AG04449 (cell line): ENCODE measurements around the gene SGF29.
"Not testable (repeated sequence)": the region's sequence is repeated elsewhere in the genome, so short reads cannot be mapped to it uniquely, and the experiment has no call there.

ENCODE experiments used
- CTCF ChIA-PET: fragments of 350-600 bp; formaldehyde crosslinking; extraction: SDS; loops from one replicate; lab custom pipeline; 2021; ENCODE audit warnings: antibody characterized with exemption; lab: Yijun Ruan, JAX
- POLR2A ChIA-PET: fragments of 400-600, 350-600 bp; formaldehyde crosslinking; extraction: SDS; loops from one replicate; lab custom pipeline; 2020; ENCODE audit warnings: antibody characterized with exemption, inconsistent platforms; lab: Yijun Ruan, JAX
- DNase-seq: peaks from one replicate; pipeline ENCODE4 v3.0.0-alpha.2; 2010; ENCODE audit warnings: low read depth, low spot score
- H3K4me3 ChIP-seq: 2 replicates; pipeline ENCODE4 v1.5.1; 2011; ENCODE audit warnings: low read depth, mild to moderate bottlenecking, control low read depth, low read length
- TF ChIP-seq, protein P1 (sequence below): IDR thresholded peaks from one replicate; pipeline ENCODE4 v1.5.1; 2011; ENCODE audit warnings: mild to moderate bottlenecking, moderate library complexity, low read length, control low read depth, inconsistent platforms; ENCODE audit not compliant: insufficient read depth; ENCODE audit errors: missing control alignments

Gene SGF29

DNA sequence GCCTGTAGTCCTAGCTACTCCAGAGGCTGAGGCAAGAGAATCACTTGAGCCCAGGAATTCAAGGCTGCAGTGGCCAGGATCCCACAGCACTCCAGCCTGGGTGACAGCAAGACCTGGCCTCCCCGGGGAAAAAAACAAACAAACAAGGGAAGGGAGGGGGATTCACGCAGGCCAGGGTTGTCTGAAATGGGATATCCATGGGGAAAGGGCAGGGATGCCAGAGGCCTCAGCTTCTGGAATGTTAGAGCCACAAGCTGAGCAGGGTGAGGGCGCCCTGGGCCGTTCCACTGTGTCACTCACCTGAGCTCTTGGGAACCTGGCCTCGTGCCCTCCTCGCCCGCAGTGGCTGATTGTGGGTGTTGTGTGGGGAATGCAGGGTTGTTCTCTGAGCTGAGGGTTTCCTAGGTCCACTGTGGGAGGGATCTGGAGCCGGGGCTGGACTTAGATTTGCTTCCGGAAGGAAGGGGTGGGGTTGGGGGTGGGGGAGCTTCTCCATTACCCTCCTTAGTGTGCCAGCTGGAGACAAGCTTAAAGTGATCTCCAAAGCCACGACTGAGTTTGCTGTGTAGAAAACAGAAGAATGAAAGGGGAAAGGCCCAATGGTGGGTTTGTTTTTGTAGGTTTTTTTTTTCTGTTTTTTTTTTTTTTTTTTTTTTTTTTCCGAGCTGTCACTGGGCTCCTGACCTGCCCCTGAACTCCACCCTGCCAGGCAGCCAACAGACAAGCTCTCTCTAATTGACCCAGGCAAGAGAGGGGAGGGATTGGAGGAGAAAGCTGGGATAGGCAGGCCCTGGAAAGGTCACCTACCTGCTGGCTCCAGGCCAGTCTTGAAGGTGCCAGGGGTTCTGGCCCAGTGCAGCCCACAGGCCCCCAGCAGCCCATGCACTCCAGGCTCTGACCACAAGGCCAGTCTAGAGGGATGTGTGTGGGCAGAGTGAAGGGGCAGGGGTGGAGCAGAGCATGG, 56.2 kb downstream of the SGF29 start, which contains the start of gene SULT1A1:
Gene SULT1A1 (minus strand): TSS at position 414 of the 964 bp plus-strand sequence. CDS start 1,189 bp downstream, outside the sequence.
- ChIA-PET POLR2A (no interaction called here), CTCF (no interaction called here)
- TF ChIP-seq, protein P1, sequence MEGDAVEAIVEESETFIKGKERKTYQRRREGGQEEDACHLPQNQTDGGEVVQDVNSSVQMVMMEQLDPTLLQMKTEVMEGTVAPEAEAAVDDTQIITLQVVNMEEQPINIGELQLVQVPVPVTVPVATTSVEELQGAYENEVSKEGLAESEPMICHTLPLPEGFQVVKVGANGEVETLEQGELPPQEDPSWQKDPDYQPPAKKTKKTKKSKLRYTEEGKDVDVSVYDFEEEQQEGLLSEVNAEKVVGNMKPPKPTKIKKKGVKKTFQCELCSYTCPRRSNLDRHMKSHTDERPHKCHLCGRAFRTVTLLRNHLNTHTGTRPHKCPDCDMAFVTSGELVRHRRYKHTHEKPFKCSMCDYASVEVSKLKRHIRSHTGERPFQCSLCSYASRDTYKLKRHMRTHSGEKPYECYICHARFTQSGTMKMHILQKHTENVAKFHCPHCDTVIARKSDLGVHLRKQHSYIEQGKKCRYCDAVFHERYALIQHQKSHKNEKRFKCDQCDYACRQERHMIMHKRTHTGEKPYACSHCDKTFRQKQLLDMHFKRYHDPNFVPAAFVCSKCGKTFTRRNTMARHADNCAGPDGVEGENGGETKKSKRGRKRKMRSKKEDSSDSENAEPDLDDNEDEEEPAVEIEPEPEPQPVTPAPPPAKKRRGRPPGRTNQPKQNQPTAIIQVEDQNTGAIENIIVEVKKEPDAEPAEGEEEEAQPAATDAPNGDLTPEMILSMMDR, result no peak
- no peak within 1 kb of the TSS for H3K4me3 ChIP-seq
- DNase-seq, result no peak

DNA sequence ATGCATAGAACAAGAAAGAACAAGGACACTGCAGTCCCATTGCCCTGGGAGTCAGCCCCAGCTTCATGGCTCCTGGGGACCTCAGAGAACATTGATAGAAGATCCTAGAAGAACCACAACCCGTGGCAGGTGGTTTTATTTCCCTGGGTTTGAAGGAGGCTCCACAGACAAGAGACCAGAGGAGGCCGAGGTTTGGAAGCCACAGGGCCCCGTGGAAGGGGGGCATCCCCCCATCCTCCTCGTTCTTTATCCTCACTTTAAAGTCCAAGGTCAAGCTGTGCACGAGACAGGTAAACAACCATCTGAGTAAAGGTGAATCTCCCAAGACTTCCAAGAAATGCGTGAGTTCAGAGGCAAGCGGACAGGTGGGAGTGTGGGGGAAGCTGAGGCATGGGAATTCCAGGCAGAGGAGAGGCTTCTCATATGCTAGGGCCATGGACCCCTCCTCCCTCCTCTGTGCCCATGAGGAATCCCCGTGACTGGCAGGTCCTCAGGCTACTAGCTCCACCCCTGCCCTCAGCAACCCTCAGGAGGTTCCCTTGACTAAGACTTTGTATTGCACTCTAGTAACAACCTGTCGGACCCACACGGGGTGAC, 57.0 kb downstream of the SGF29 start:
- no peak for DNase-seq
- TF ChIP-seq, protein P1, result no peak
- no peak overlapping the region for H3K4me3 ChIP-seq
- ChIA-PET CTCF (no interaction called here), POLR2A (no interaction called here)

DNA sequence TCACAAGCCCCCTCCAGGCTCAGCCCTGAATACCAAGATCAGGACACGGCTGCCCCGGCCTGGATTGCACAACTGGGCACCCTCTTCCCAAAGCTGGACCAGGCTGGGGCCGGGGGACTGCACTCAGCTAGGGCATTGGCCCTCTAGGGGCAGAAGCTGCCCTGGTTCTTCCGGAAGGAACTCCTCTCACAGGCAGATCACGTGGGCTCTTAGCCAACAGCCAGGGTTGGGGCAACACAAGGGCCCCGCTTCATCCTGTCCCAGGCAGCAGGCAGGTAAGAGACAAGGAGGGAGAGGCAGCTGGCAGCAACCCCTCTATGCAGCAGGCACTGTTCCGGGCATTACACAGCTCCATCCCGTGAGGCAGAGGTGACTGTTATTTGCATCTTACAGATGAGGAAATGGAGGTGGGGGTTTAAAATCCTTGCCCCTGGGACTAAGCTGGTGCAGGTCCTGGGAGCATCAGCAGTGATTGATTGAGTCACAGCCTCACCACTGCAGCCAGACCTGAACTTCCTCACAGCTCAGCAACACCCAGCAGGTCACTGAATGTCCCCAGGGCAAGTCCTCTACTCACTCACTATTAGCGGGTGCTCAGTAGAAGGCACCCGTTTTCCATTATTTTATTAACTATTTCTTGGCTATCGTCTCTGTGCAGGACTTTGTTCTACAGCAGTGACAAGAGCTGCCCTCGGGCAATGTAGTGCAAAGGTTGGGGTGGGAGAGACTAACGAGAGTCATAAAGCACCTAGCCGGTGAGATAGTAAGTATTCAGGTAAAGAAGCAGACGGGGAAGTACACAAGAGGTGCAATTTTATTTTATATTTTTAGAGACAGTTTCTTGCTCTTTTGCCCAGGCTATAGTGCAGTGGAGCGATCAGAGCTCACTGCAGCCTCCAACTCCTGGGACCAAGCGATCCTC, 58.9 kb downstream of the SGF29 start:
- DNase-seq, POLR2A ChIA-PET, CTCF ChIA-PET, H3K4me3 ChIP-seq: not testable (repeated sequence)

DNA sequence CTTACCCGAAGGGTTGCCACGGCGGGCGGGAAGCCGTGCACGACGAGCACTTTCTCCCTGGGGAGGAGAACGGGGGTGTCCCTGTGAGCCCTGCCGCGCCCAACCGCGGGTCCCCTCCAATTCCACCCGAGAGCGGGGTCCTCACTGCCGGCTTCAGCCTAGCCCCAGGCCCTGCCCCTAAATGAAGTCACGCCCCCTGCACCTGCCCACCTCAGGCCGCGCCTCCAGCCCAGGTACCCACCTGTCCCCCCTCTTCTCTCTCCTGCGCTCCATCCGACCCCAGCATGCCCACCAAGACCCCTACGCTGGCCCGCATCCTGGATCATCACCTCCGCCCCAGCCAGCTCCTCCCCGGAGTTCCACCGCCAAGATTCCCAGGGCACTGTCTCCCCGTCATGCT, 60.2 kb downstream of the SGF29 start:
- POLR2A ChIA-PET, CTCF ChIA-PET, DNase-seq, H3K4me3 ChIP-seq: not testable (repeated sequence)

DNA sequence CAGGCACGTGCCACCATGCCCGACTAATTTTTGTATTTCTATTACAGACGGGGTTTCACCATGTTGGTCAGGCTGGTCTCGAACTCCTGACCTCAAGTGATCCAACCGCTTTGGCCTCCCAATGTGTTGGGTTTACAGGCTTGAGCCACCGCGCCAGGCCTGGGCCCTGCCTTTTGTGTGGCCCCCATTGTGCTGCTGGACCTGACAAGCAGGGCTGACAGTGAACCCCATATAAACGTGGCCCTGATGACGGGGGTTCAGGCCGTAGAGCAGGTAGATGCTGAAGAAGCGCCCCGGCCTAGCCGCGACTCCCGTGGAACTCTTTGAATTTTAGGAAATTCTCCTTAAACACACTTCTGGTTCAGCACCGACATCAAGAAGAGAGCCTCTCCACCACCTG, 60.8 kb downstream of the SGF29 start:
- CTCF ChIA-PET, DNase-seq, POLR2A ChIA-PET, H3K4me3 ChIP-seq: not testable (repeated sequence)

DNA sequence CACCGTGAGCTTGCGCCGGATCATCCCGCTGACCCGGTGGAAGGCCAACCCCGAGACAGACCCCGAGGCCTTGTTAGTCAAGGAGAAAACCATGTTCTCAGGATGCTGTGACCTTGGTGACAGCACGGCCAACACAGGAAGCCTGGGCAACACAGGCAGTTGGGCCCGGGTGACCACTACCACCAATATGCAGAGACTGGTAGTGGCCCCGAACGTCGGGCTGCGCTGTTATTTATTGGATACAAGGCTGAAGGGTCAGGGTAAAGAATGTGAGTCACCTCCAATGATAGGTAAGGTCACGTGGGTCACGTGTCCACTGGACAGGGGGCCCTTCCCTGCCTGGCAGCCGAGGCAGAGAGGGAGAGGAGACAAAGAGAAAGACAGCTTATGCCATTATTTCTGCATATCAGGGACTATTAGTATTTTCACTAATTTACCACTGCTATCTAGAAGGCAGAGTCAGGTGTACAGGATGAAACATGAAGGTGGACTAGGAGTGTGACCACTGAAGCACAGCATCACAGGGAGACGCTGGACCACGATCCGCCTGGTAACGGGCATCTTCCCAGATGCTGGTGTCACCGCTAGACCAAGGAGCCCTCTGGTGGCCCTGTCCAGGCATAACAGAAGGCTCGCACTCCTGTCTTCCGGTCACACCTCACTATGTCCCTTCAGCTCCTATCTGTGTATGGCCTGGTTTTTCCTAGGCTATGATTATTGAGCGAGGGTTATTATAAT, 61.9 kb downstream of the SGF29 start:
- DNase-seq, H3K4me3 ChIP-seq, POLR2A ChIA-PET: not testable (repeated sequence)
- CTCF ChIA-PET, result interaction anchor here (0.8 kb wide), 1 partner anchor 13 kb away, joined by 3 read pairs; no protein-coding TSS in a partner anchor
- TF ChIP-seq, protein P1, result peak; percentile 47

DNA sequence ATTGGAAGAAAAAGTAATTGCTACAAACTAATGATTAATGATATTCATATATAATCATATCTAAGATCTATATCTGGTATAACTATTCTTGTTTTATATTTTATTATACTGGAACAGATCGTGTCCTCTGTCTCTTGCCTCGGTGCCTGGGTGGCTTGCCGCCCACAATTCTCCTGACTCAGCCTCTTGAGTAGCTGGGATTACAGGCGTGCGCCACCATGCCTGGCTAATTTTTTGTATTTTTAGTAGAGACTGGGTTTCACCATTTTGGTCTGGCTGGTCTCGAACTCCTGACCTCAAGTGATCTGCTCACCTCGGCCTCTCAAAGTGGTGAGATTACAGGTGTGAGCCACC, 62.5 kb downstream of the SGF29 start:
- H3K4me3 ChIP-seq, POLR2A ChIA-PET, DNase-seq: not testable (repeated sequence)
- CTCF ChIA-PET, result interaction anchor here (0.7 to 0.8 kb wide), 2 partner anchors 13 to 328 kb away, joined by 3 to 4 read pairs; no protein-coding TSS in a partner anchor
